ENCODE results near the gene AXIN1. TPM values are rescaled to one million over a fixed set of nuclear protein-coding genes. Genes with fewer than 3 reads are reported as not detected.

The AXIN1 gene
- total and polyA plus RNA-seq, 2 donors (not counting 3 experiments of a cell fraction or from before 2014, with no cell fraction given) = 8.3 to 21.9 TPM

- Histone ChIP-seq H3K27me3 (ENCODE audit: control insufficient read depth in 2 of 2, insufficient read depth in 2 of 2, low read length in 2 of 2) (no peaks in the 10 kb centered on the region), H2AFZ (ENCODE audit: low read depth, low read length) (no peak overlapping the region), H3K79me2 (ENCODE audit: control insufficient read depth, insufficient read depth, low read length) (peaks cover 26% of the 10 kb centered on the region), H3K4me1 (ENCODE audit: control insufficient read depth, extremely low read depth, insufficient read depth, low read length) (no peaks in the 10 kb centered on the region), H4K20me1 (replicated peaks; ENCODE audit: control insufficient read depth, extremely low read depth, insufficient read depth, low read length) (no peaks in the 10 kb centered on the region), H3K9me3 (replicated peaks; ENCODE audit: control insufficient read depth, insufficient read depth, low read length) (no peaks in the 10 kb centered on the region), H3K9me1 (replicated peaks; ENCODE audit: control insufficient read depth, extremely low read depth, insufficient read depth, low read length) (no peaks in the 10 kb centered on the region), H3K36me3 (ENCODE audit: control insufficient read depth in 2 of 2, extremely low read depth in 1 of 2, insufficient read depth in 2 of 2, low read length in 2 of 2) (peaks cover 3 to 24% of the 10 kb centered on the region in 2 experiments), H3K9ac (replicated peaks; ENCODE audit: extremely low read depth, insufficient read depth, low read length) (no peak overlapping the region), H3K4me2 (ENCODE audit: insufficient read depth, low read length) (no peak overlapping the region), H3K4me3 (replicated peaks in 1 of 3; ENCODE audit: insufficient read depth in 1 of 3, low read depth in 1 of 3, low read length in 3 of 3) (no peak overlapping the region), H3K27ac (ENCODE audit: insufficient read depth, low read depth, low read length) (no peak overlapping the region)
- intact Hi-C loops (cut with micrococcal nuclease) (no loop called here), dilution Hi-C loops (cut with MboI; ENCODE audit: extremely low pct_ligation_motif_present, low sequenced_read_pairs) (no loop called here)
- DNase-seq (ENCODE audit: low read depth, low spot score) = no peak
- no TSS peak for BruUV-seq (replicated peaks)
- TF ChIP-seq, protein P1, sequence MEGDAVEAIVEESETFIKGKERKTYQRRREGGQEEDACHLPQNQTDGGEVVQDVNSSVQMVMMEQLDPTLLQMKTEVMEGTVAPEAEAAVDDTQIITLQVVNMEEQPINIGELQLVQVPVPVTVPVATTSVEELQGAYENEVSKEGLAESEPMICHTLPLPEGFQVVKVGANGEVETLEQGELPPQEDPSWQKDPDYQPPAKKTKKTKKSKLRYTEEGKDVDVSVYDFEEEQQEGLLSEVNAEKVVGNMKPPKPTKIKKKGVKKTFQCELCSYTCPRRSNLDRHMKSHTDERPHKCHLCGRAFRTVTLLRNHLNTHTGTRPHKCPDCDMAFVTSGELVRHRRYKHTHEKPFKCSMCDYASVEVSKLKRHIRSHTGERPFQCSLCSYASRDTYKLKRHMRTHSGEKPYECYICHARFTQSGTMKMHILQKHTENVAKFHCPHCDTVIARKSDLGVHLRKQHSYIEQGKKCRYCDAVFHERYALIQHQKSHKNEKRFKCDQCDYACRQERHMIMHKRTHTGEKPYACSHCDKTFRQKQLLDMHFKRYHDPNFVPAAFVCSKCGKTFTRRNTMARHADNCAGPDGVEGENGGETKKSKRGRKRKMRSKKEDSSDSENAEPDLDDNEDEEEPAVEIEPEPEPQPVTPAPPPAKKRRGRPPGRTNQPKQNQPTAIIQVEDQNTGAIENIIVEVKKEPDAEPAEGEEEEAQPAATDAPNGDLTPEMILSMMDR (IDR thresholded peaks at IDR 0.05; ENCODE audit: extremely low read depth in 1 of 2, insufficient read depth in 1 of 2, low read depth in 1 of 2, low read length in 2 of 2) = no peak
- TF ChIP-seq GATA2 (IDR thresholded peaks at IDR 0.05; ENCODE audit: insufficient read depth, insufficient read length, low read depth, low read length) (no peak), JUN (IDR thresholded peaks at IDR 0.05; ENCODE audit: borderline replicate concordance, insufficient read depth, insufficient read length, low read depth) (no peak), EZH2 (IDR thresholded peaks at IDR 0.05; ENCODE audit: borderline replicate concordance, low read depth, low read length, severe bottlenecking) (no peak), FOS (IDR thresholded peaks at IDR 0.05; ENCODE audit: borderline replicate concordance, insufficient read depth, low read length) (no peak), MYC (IDR thresholded peaks at IDR 0.05; ENCODE audit: low read depth, low read length) (no peak), POLR2AphosphoS5 (IDR thresholded peaks at IDR 0.05; ENCODE audit: insufficient read depth, low read depth, low read length) (no peak), MAX (IDR thresholded peaks at IDR 0.05; ENCODE audit: insufficient read depth, insufficient read length) (no peak), POLR2A (IDR thresholded peaks at IDR 0.05; ENCODE audit: low read depth, low read length) (no peak)
- ChIA-PET POLR2A (no interaction called here), CTCF (no interaction called here)
- FAIRE-seq = no peak
Observed at GRCh38 chr16:314351-314750, 38.2 kb downstream of the AXIN1 start.

Data from endothelial cell of umbilical vein (primary cell).